ENCODE measurements around the gene ZNF697. TPM values are rescaled to one million over a fixed set of nuclear protein-coding genes. Genes with fewer than 3 reads are reported as not detected.

ZNF697 gene
- total RNA-seq, 2 donors from 2014 or later = 9.5 to 14.8 TPM

DNA sequence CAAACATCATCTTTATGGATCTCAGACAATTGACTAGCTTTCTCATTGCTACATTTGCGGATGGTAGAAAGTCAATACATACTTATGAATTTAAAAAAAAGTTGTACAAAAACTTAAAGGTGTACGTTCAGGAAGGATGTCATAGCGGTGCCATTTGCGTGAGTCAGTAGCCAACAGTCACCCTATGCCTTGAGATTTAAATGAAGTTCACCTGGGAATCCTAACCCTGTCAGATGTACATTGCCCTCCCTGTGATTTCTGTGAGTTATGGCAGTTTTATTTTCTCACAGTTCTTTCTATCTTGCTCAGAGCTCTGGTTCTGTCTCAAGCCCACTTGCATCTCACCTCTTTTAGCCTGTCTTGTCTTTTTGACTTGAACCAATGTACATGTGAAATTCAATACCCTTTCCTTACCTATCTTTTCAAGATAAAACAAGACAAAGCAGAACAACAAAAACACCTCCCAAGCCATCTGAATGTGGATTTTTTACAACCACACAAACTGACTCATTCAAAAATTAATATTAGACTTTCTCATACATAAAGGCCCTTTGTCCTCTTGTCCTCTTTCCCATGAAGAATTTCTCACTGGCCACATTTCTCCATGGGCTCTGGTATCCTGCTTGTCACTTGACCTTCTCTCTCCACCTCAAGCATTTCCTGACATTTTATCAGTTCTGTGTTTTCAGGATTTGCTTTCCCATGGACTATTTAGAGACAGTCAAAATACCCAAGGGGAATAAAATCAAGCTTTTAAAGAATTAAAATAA lies 25.3 kb upstream of the ZNF697 start:
- TF ChIP-seq, protein P1, sequence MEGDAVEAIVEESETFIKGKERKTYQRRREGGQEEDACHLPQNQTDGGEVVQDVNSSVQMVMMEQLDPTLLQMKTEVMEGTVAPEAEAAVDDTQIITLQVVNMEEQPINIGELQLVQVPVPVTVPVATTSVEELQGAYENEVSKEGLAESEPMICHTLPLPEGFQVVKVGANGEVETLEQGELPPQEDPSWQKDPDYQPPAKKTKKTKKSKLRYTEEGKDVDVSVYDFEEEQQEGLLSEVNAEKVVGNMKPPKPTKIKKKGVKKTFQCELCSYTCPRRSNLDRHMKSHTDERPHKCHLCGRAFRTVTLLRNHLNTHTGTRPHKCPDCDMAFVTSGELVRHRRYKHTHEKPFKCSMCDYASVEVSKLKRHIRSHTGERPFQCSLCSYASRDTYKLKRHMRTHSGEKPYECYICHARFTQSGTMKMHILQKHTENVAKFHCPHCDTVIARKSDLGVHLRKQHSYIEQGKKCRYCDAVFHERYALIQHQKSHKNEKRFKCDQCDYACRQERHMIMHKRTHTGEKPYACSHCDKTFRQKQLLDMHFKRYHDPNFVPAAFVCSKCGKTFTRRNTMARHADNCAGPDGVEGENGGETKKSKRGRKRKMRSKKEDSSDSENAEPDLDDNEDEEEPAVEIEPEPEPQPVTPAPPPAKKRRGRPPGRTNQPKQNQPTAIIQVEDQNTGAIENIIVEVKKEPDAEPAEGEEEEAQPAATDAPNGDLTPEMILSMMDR (IDR thresholded peaks at IDR 0.05) = no peak
- no peak for DNase-seq (ENCODE audit: low spot score)
- Histone ChIP-seq H3K9me3 (no peaks in the 10 kb centered on the region), H3K27me3 (no peaks in the 10 kb centered on the region), H3K4me3 (no peak overlapping the region), H3K27ac (no peak overlapping the region), H3K36me3 (no peaks in the 10 kb centered on the region), H3K4me1 (peaks cover 0 to 9% of the 10 kb centered on the region in 2 donors)

DNA sequence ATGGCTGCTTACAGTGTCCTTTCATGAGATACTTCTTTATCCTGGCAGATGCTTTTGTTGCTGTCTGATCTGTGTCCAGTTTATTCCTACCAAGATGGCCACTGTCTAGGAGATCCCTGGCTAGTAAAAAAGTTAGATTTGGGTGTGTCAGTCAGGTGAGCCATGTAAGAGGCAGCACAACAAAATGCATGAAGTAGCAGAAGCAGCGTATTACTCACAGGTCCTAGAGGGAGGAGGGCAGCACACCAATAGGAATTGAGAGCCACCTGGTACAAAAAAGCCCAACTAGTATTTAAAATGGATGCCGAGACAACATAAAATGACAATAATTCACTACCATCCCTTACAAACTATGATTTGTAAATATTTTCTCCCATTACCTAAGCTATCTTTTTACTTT lies 22.8 kb upstream of the ZNF697 start:
- H3K9me3 ChIP-seq = no peaks in the 10 kb centered on the region
- peaks cover 0 to 9% of the 10 kb centered on the region in 2 donors for H3K4me1 ChIP-seq

GRCh38 chr1:119667173-119667572 lies 19.1 kb upstream of the ZNF697 start:
- H3K27me3 ChIP-seq = no peaks in the 10 kb centered on the region
- TF ChIP-seq, protein P1 (IDR thresholded peaks at IDR 0.05) = no peak
- H3K9me3 ChIP-seq = no peaks in the 10 kb centered on the region
- H3K4me3 ChIP-seq = no peak overlapping the region
- no peaks in the 10 kb centered on the region for H3K4me1 ChIP-seq
- no peaks in the 10 kb centered on the region for H3K36me3 ChIP-seq
- DNase-seq (ENCODE audit: low spot score) = no peak
- no peak overlapping the region for H3K27ac ChIP-seq

More for the DNA sequence above, 22.8 kb upstream of the ZNF697 start:
- H3K27ac ChIP-seq = no peak overlapping the region
- DNase-seq (ENCODE audit: low spot score) = no peak
- H3K4me3 ChIP-seq = no peak overlapping the region
- no peaks in the 10 kb centered on the region for H3K36me3 ChIP-seq
- TF ChIP-seq, protein P1 (IDR thresholded peaks at IDR 0.05) = no peak
- no peaks in the 10 kb centered on the region for H3K27me3 ChIP-seq

GRCh38 chr1:119664067-119664466 lies 16.0 kb upstream of the ZNF697 start:
- Histone ChIP-seq H3K27ac (no peak overlapping the region), H3K36me3 (no peaks in the 10 kb centered on the region), H3K4me1 (peaks cover 0 to 5% of the 10 kb centered on the region in 2 donors), H3K4me3 (no peak overlapping the region), H3K27me3 (no peaks in the 10 kb centered on the region), H3K9me3 (no peaks in the 10 kb centered on the region)
- TF ChIP-seq, protein P1 (IDR thresholded peaks at IDR 0.05) = no peak
- DNase-seq (ENCODE audit: low spot score) = no peak

- Histone ChIP-seq H3K27me3 (no peaks in the 10 kb centered on the region), H3K27ac (no peak overlapping the region), H3K4me3 (no peak overlapping the region), H3K4me1 (peaks cover 0 to 5% of the 10 kb centered on the region in 2 donors), H3K9me3 (no peaks in the 10 kb centered on the region), H3K36me3 (no peaks in the 10 kb centered on the region)
- TF ChIP-seq, protein P1 (IDR thresholded peaks at IDR 0.05) = no peak
- no peak for DNase-seq (ENCODE audit: low spot score)
Measured at GRCh38 chr1:119662034-119662437, 14.0 kb upstream of the ZNF697 start.
